ENCODE data around the gene NR2E3. TPM values are rescaled to one million over a fixed set of nuclear protein-coding genes. Genes with fewer than 3 reads are reported as not detected.

NR2E3 gene
- 0.20 and 0.37 TPM in 2 replicates for total RNA-seq

GRCh38 chr15:71810256-71811035 is at the start of gene NR2E3:
Gene NR2E3 (plus strand): TSS chr15:71810554. CDS start chr15:71810744, 190 bp downstream.

Small RNA genes lying within 50 kb of the gene (small RNA-seq; reads per million reads assigned to genes)
- not detected for gene RNA5SP399
